Heart right ventricle (tissue), 16 donors: ENCODE data around the gene UBE2Q2. TPM values are rescaled to one million over a fixed set of nuclear protein-coding genes. Genes with fewer than 3 reads are reported as not detected.

Experiments used
- ATAC-seq, 8 donors: fragments of 200-7000 bp; cut with Tn5 transposase; one replicate each; pipeline ENCODE4 v1.9.1; 2020; ENCODE audit warnings: mild to moderate bottlenecking in 8 of 8, moderate library complexity in 8 of 8, moderate number of reproducible peaks in 1 of 8
- DNase-seq, 2 donors: peaks; one replicate each; pipeline ENCODE4 v3.0.0-alpha.2; 2020
- H3K27ac ChIP-seq, 10 donors: fragments of 200-600 bp; sonication (generic) in 2 of 10; one replicate each; pipeline versions ENCODE4 v1.5.0 to v1.8.0; 2020 to 2022; ENCODE audit warnings: mild to moderate bottlenecking in 3 of 10
- H3K27me3 ChIP-seq, 7 donors: fragments of 200-600 bp; one replicate each; pipeline ENCODE4 v1.8.0; 2021 to 2022; ENCODE audit warnings: mild to moderate bottlenecking in 2 of 7
- H3K36me3 ChIP-seq, 9 donors: fragments of 200-600 bp; sonication (generic) in 1 of 9; one replicate each; pipeline versions ENCODE4 v1.5.0 to v1.8.0; 2020 to 2022; ENCODE audit warnings: mild to moderate bottlenecking in 2 of 9
- H3K4me1 ChIP-seq, 9 donors: fragments of 200-600 bp; sonication (generic) in 1 of 9; one replicate each; pipeline versions ENCODE4 v1.5.0 to v1.8.0; 2020 to 2022; ENCODE audit warnings: mild to moderate bottlenecking in 4 of 9
- H3K4me3 ChIP-seq, 10 donors: fragments of 200-600 bp; sonication (generic) in 2 of 10; one replicate each; pipeline versions ENCODE4 v1.5.0 to v1.8.0; 2020 to 2022; ENCODE audit warnings: mild to moderate bottlenecking in 7 of 10, moderate library complexity in 2 of 10
- H3K9me3 ChIP-seq, 11 donors: fragments of 200-600 bp in 10 of 11; sonication (generic) in 2 of 11; one replicate each; pipeline versions ENCODE4 v1.5.0 to v1.8.0; 2013 to 2022; ENCODE audit warnings: mild to moderate bottlenecking in 2 of 11, control low read depth in 1 of 11, moderate library complexity in 1 of 11
- CTCF ChIP-seq, 9 donors: fragments of 200-600 bp; sonication (generic) in 2 of 9; IDR thresholded peaks; one replicate each; pipeline versions ENCODE4 v1.5.0 to v1.8.0; 2021 to 2022; ENCODE audit warnings: antibody characterized with exemption in 9 of 9, mild to moderate bottlenecking in 5 of 9, moderate library complexity in 1 of 9
- WGBS, 2 donors: extraction: QIAGEN DNeasy Blood & Tissue Kit; methylation state at CpG; one replicate each; pipeline ENCODE4 v1.1.7; 2013; ENCODE audit warnings: inconsistent platforms in 1 of 2; 5-methylcytosine and 5-hydroxymethylcytosine counted together
- intact Hi-C, 10 donors: fragments of 100-400 bp; cut with DNase I; formaldehyde crosslinking; loops; one replicate each; pipeline versions ENCODE4 v1.11.1 to v1.14.2; 2022
- polyA plus RNA-seq, 2 donors: library from polyadenylated mRNA; stranded (reverse); fragments of 200-250 nt; gene quantifications; one replicate each; pipeline ENCODE4 v1.2.3, GENCODE V29; 2013
- total RNA-seq, 10 donors: library from RNA; stranded (reverse); fragmentation: NEBNext Ultra II Directional in 3 of 10; extraction: Animal tissue kit (Norgen Biotek cat#: 25700) in 3 of 10; gene quantifications; one replicate each; pipeline versions ENCODE4 v1.2.1 to v1.2.4, GENCODE V29; 2021 to 2023
- donor health status: Arrhythmogenic right ventricular cardiomyopathy.
- donor health status: ischemic (EF 13 %, LVEDD 7.1; RV severe dilation, severe dysfunction).
- donor health status: healthy with polysubstance abuse.
- donor health status: DM: no; HTN: yes; CAD: no.
- donor health status: DM: no; HTN: no; CAD: no.
- donor health status: ischemic (EF 25% LVEDD 6.9; RV normal size, moderate dysfunction).
- donor health status: ischemic (EF 25% LVEDD 5.7; RV mildly dilated, moderate dysfunction).
- donor health status: healthy.
- donor health status: DM: yes; HTN: yes; CAD: no.
- donor health status: Ischemic cardiomyopathy.
- donor health status: ischemic (EF 35%, LVEDD 5.7; RV mildly dilated, moderate dysfunction).
- donor health status: nonischemic (EF 11% LVEDD 7.7; RV severe dilation, severe dysfunction).
- donor health status: DM: yes; HTN: yes; CAD: no.
- donor health status: PGD.
- donor health status: ischemic (EF 29% LVEDD 5.4; RV normal size, mild dysfunction).
- donor health status: nonischemic (EF 23%, LVEDD 6.1; RV moderate dilation, normal function).

Gene UBE2Q2
- total and polyA plus RNA-seq, 12 donors, result 12.5 to 36.5 (median 24.1) TPM

DNA sequence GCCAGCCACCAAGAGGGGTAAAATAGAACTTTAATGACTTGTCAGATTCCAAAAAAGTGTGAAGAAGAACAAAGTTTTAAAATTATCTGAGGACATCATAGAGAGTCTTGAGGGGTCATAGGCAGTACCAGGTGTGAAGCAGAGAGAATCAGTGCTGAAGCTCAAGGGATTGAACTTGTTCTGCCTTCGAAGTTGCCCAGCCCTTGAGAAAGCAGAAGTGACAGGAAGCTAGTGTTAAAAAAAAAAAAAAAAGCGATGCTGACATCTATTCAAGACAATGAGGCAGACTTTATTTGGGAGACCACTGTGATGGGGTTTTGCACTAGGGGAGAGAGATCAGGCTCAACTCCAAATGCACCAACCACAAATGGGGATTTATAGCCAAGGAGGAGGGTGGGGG, 82.2 kb downstream of the UBE2Q2 start:
- 63 to 83% methylated on average over 2 of the region's 2 CpGs for WGBS, 2 donors
- H3K27ac ChIP-seq, result no peak overlapping the region
- no peak for TF ChIP-seq CTCF (IDR thresholded peaks at IDR 0.05)
- intact Hi-C loops, result loop anchor here in 1 of 10 donors (10.0 kb wide), 1 partner anchor 111 kb away; no protein-coding TSS in a partner anchor
- H3K4me1 ChIP-seq, result peaks cover 0 to 43% (median 31%) of the 10 kb centered on the region in 9 donors
- H3K4me3 ChIP-seq, result no peak overlapping the region
- DNase-seq (no peak), ATAC-seq (no peak)
- no peaks in the 10 kb centered on the region for H3K27me3 ChIP-seq
- peaks cover 0 to 32% (median 0%) of the 10 kb centered on the region in 9 donors for H3K36me3 ChIP-seq
- H3K9me3 ChIP-seq, result no peaks in the 10 kb centered on the region

DNA sequence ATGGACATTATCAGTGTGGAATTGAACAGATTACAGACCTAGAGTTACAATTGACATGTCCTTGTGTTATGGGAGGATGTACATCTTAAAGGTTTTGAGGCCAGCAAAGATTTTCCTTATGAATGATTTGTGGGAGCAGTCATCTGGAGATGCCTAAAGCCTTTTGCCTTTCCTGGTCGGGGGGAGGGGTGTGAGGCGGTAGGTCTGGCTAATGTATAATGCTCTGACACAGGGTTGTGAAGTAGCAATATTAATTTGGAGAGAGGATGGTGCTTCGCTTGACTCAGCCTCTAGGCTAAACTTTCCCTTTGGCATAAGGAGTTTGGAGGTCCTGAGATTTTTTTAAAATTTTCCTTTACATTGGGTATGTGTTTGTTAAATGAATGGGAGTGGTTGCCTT, 83.7 kb downstream of the UBE2Q2 start:
- WGBS, 2 donors, result 92 to 96% methylated on average over 3 of the region's 3 CpGs
- no peak for DNase-seq
- intact Hi-C loops, result loop anchor here in 1 of 10 donors (10.0 kb wide), 1 partner anchor 112 kb away; no protein-coding TSS in a partner anchor

GRCh38 chr15:75927601-75928000, 84.4 kb downstream of the UBE2Q2 start:
- 93 to 96% methylated on average over 4 of the region's 4 CpGs for WGBS, 2 donors
- DNase-seq (no peak), ATAC-seq (no peak)
- H3K27me3 ChIP-seq, result no peaks in the 10 kb centered on the region
- no peak for TF ChIP-seq CTCF (IDR thresholded peaks at IDR 0.05)
- H3K27ac ChIP-seq, result no peak overlapping the region
- H3K9me3 ChIP-seq, result no peaks in the 10 kb centered on the region
- H3K4me1 ChIP-seq, result peaks cover 0 to 35% (median 25%) of the 10 kb centered on the region in 9 donors
- H3K4me3 ChIP-seq, result no peak overlapping the region
- peaks cover 0 to 45% (median 4%) of the 10 kb centered on the region in 9 donors for H3K36me3 ChIP-seq
- intact Hi-C loops, result loop anchor here in 1 of 10 donors (10.0 kb wide), 1 partner anchor 113 kb away; no protein-coding TSS in a partner anchor

More for the DNA sequence above, 83.7 kb downstream of the UBE2Q2 start:
- peaks cover 0 to 42% (median 31%) of the 10 kb centered on the region in 9 donors for H3K4me1 ChIP-seq
- no peak overlapping the region for H3K4me3 ChIP-seq
- no peak overlapping the region for H3K27ac ChIP-seq
- H3K36me3 ChIP-seq, result peaks cover 0 to 38% (median 4%) of the 10 kb centered on the region in 9 donors
- ATAC-seq, result no peak
- no peak for TF ChIP-seq CTCF (IDR thresholded peaks at IDR 0.05)
- H3K9me3 ChIP-seq, result no peaks in the 10 kb centered on the region
- no peaks in the 10 kb centered on the region for H3K27me3 ChIP-seq

DNA sequence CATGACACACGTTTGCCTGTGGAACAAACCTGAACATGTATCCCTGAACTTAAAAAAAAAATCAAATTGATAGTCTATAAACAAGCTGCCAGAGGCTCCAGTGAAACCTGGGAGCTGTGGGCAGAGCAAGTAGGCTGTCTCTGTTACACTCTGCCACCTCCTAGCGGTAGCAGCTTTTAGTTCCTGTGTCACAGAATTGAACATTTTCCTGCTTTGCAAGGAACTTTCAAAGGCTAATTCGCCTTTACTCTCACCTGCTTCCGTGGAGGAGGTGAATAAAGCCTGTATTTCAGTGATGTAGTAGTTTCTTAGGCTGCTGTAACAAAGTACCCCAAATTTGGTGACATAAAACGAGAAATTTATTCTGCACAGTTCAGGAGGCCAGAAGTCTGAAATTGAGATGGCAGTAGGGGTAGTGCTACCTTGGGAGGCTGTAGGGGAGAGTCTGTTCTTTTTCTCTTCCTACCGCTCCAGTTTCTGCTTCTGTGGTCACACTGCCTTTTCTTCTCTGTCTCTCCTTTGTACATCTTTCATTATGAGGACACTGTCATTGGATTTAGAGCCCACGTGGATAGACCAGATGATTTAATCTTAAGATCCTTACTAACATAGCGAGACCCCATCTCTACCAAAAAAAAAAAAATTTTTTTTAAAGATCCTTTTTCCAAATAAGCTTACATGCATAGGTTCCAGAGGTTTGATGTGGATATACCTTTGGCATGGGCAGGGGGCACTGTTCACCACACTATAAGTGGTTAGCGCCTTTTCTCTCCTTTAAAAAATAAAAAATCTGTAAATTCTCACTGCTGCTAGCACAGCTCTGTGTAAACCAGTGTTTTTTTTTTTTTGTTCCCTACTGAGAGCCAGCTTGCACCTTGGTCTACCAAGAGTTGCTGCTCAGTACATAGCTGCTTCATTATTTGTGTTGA, 85.7 kb downstream of the UBE2Q2 start:
- no peak for ATAC-seq
- no peak overlapping the region for H3K4me3 ChIP-seq

More for the DNA sequence above, 85.7 kb downstream of the UBE2Q2 start:
- DNase-seq, result no peak
- WGBS, 2 donors, result 79% methylated on average over 9 of the region's 9 CpGs
- intact Hi-C loops, result loop anchor here in 1 of 10 donors (10.0 kb wide), 1 partner anchor 114 kb away; no protein-coding TSS in a partner anchor
- Histone ChIP-seq H3K27me3 (no peaks in the 10 kb centered on the region), H3K9me3 (no peaks in the 10 kb centered on the region), H3K27ac (no peak overlapping the region), H3K4me1 (peaks cover 0 to 26% (median 17%) of the 10 kb centered on the region in 9 donors), H3K36me3 (peaks cover 0 to 58% (median 5%) of the 10 kb centered on the region in 9 donors)
- TF ChIP-seq CTCF (IDR thresholded peaks at IDR 0.05), result peak in 2 of 9 donors; percentile 4 to 6
